PFSK-1 (cell line): ENCODE measurements around the gene APOL1.

ENCODE experiments used
- FOXP2 ChIP-seq: optimal IDR thresholded peaks from 2 replicates; pipeline ENCODE3; 2011; ENCODE audit warnings: borderline replicate concordance, control low read depth, inconsistent platforms; ENCODE audit not compliant: insufficient read depth; ENCODE audit errors: extremely low read length, extremely low read depth
- POLR2AphosphoS5 ChIP-seq: IDR thresholded peaks from 2 replicates; pipeline ENCODE4 v1.6.1; 2012; ENCODE audit warnings: low read depth, mild to moderate bottlenecking, control low read depth, low read length, moderate library complexity
- REST ChIP-seq, 2 experiments: IDR thresholded peaks; 2 replicates each; pipeline versions ENCODE4 v1.6.1 to v1.8.0; 2011 to 2012; ENCODE audit warnings: low read depth in 2 of 2, low read length in 2 of 2, control low read depth in 1 of 2, inconsistent platforms in 1 of 2, mild to moderate bottlenecking in 1 of 2, moderate library complexity in 1 of 2; ENCODE audit not compliant: insufficient read depth in 1 of 2
- SIN3A ChIP-seq: IDR thresholded peaks from 2 replicates; pipeline ENCODE4 v1.6.1; 2012; ENCODE audit warnings: mild to moderate bottlenecking, low read length, moderate library complexity, borderline replicate concordance; ENCODE audit not compliant: insufficient read depth
- TAF1 ChIP-seq: IDR thresholded peaks from 2 replicates; pipeline ENCODE4 v1.6.1; 2012; ENCODE audit warnings: low read length, control low read depth, borderline replicate concordance; ENCODE audit not compliant: insufficient read depth

Gene APOL1

GRCh38 chr22:36306227-36306626 is 53.3 kb downstream of the APOL1 start:
- TF ChIP-seq POLR2AphosphoS5, result 0 out of 2 replicates have a peak, but pooled peaks have one; percentile 33
- TF ChIP-seq FOXP2, result no peak

- TF ChIP-seq SIN3A (no peak), POLR2AphosphoS5 (no peak), REST (IDR thresholded peaks at IDR 0.05; ENCODE audit: insufficient read depth in 1 of 2, low read depth in 2 of 2, low read length in 2 of 2) (no peak), FOXP2 (no peak), TAF1 (no peak)
These were observed 55.9 kb downstream of the APOL1 start for GRCh38 chr22:36308880-36309279.

- TF ChIP-seq FOXP2, result no peak
- TF ChIP-seq TAF1, result no peak
- TF ChIP-seq SIN3A, result no peak
- no peak for TF ChIP-seq POLR2AphosphoS5
- TF ChIP-seq REST (IDR thresholded peaks at IDR 0.05; ENCODE audit: insufficient read depth in 1 of 2, low read depth in 2 of 2, low read length in 2 of 2), result no peak
These were observed 58.6 kb downstream of the APOL1 start for GRCh38 chr22:36311386-36312085.

- TF ChIP-seq FOXP2, result no peak
- no peak for TF ChIP-seq POLR2AphosphoS5
- no peak for TF ChIP-seq SIN3A
- no peak for TF ChIP-seq REST (IDR thresholded peaks at IDR 0.05; ENCODE audit: insufficient read depth in 1 of 2, low read depth in 2 of 2, low read length in 2 of 2)
- no peak for TF ChIP-seq TAF1
These were observed 62.4 kb downstream of the APOL1 start for GRCh38 chr22:36315325-36315724.

- TF ChIP-seq POLR2AphosphoS5, result no peak
- TF ChIP-seq SIN3A, result no peak
- TF ChIP-seq FOXP2, result no peak
- no peak for TF ChIP-seq TAF1
- TF ChIP-seq REST (IDR thresholded peaks at IDR 0.05; ENCODE audit: insufficient read depth in 1 of 2, low read depth in 2 of 2, low read length in 2 of 2), result no peak
These were observed 63.5 kb downstream of the APOL1 start for GRCh38 chr22:36316419-36316818.
